ENCODE results near the gene BEAN1. TPM values are rescaled to one million over a fixed set of nuclear protein-coding genes. Genes with fewer than 3 reads are reported as not detected.
"Not testable (repeated sequence)": the region's sequence is repeated elsewhere in the genome, so short reads cannot be mapped to it uniquely, and the experiment has no call there.

The BEAN1 gene
- total RNA-seq, 4 donors from 2014 or later = 0.23 to 1.8 (median 0.76) TPM; not detected in 1

DNA sequence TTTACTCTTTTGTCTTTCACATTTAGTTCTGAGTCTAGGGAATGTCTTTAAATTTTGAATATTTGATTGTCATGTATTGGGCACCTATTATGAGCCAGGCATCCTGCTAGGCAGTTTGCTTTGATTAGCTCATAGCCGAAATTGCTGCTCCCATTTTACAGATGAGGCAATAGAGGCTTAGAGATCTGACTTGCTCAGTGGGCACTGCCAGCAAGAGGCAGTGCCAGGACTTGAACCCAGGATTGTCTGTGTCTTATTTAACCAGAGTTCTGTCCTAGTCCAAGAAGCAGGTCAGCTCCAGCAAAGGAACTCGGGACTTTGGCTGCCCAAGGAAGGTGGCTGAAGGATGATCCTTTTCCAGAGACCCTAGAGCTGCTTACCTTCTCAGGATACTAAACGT, 24.5 kb downstream of the BEAN1 start:
- Histone ChIP-seq H3K27me3 (no peaks in the 10 kb centered on the region), H3K36me3 (no peaks in the 10 kb centered on the region), H3K27ac (no peak overlapping the region), H3K4me3 (no peak overlapping the region), H3K4me1 (no peaks in the 10 kb centered on the region), H3K9me3 (no peaks in the 10 kb centered on the region)
- DNase-seq = no peak
- 64 to 77% methylated on average over 2 to 3 of the region's 3 CpGs for WGBS, 2 donors
- TF ChIP-seq POLR2A (IDR thresholded peaks at IDR 0.05) = no peak
- no peak for TF ChIP-seq CTCF (IDR thresholded peaks at IDR 0.05)
- intact Hi-C loops (cut with DNase I) = no loop called here

- intact Hi-C loops (cut with DNase I); H3K9me3 ChIP-seq; H3K27ac ChIP-seq; H3K36me3 ChIP-seq; H3K4me3 ChIP-seq; H3K4me1 ChIP-seq; DNase-seq; H3K27me3 ChIP-seq: not testable (repeated sequence)
- WGBS, 2 donors = 71 to 82% methylated on average over 1 of the region's 1 CpG
Observed at GRCh38 chr16:66453230-66453629, 26.1 kb downstream of the BEAN1 start.

GRCh38 chr16:66454751-66455150, 27.7 kb downstream of the BEAN1 start:
- TF ChIP-seq POLR2A (IDR thresholded peaks at IDR 0.05) = no peak
- TF ChIP-seq CTCF (IDR thresholded peaks at IDR 0.05) = no peak
- intact Hi-C loops (cut with DNase I) = no loop called here
- Histone ChIP-seq H3K36me3 (no peaks in the 10 kb centered on the region), H3K27ac (no peak overlapping the region), H3K4me1 (no peaks in the 10 kb centered on the region), H3K27me3 (peaks cover 0 to 21% (median 0%) of the 10 kb centered on the region in 4 donors), H3K9me3 (no peaks in the 10 kb centered on the region), H3K4me3 (no peak overlapping the region)
- DNase-seq = no peak
- 36 to 67% methylated on average over 1 of the region's 1 CpG for WGBS, 2 donors

DNA sequence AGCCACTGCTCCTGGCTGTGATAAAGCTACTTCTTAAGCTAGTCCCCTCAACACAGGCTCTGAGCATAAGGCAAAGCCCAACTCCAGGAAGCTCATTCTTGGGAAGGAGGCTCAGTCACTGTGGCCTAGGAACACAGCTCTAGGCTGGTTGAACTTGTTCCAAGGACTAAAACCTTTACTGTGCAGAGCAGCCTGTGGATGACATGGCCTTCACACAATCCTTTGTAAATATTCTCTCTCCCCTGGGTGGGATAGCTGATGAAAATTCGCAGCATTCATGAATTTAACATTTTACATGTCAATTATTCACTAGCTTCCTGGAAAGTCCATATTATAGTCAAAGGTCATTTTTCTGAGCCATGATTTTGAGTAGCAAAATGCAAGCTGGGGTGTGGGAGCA, 28.9 kb downstream of the BEAN1 start:
- intact Hi-C loops (cut with DNase I) = no loop called here
- no peak for DNase-seq
- WGBS, 2 donors = 67 to 78% methylated on average over 1 of the region's 1 CpG
- TF ChIP-seq POLR2A (IDR thresholded peaks at IDR 0.05) (no peak), CTCF (IDR thresholded peaks at IDR 0.05) (no peak)
- no peak overlapping the region for H3K27ac ChIP-seq
- H3K4me3 ChIP-seq = no peak overlapping the region
- no peaks in the 10 kb centered on the region for H3K9me3 ChIP-seq
- no peaks in the 10 kb centered on the region for H3K36me3 ChIP-seq
- peaks cover 0 to 34% (median 2%) of the 10 kb centered on the region in 4 donors for H3K27me3 ChIP-seq
- H3K4me1 ChIP-seq = no peaks in the 10 kb centered on the region

DNA sequence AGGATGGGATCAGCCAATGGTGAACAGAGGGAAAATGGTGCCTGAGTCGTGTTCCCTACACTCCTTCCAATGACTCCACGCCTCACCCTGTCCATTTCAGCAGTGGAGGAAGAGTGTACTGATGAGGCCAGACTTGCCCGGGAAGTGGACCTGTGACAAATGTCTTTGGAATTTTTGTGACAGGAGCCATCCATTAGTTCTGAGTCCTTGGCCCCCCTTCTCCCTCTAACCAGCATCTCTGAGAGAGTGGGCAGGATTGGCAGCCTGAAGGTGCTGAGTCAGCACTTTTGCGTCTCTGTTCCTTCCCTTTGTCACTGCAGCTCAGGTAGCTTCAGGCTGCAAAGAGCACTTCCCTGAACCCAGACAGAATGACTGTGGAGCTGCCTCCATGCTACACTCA, 30.8 kb downstream of the BEAN1 start:
- Histone ChIP-seq H3K4me3 (no peak overlapping the region), H3K4me1 (no peaks in the 10 kb centered on the region), H3K9me3 (no peaks in the 10 kb centered on the region), H3K27me3 (peaks cover 0 to 53% (median 2%) of the 10 kb centered on the region in 4 donors), H3K36me3 (no peaks in the 10 kb centered on the region), H3K27ac (no peak overlapping the region)
- DNase-seq = no peak
- no peak for TF ChIP-seq POLR2A (IDR thresholded peaks at IDR 0.05)
- TF ChIP-seq CTCF (IDR thresholded peaks at IDR 0.05) = no peak
- intact Hi-C loops (cut with DNase I) = no loop called here
- WGBS, 2 donors = 19 to 25% methylated on average over 2 of the region's 4 CpGs

GRCh38 chr16:66458292-66458691, 31.2 kb downstream of the BEAN1 start:
- no peak overlapping the region for H3K4me3 ChIP-seq
- H3K4me1 ChIP-seq = no peaks in the 10 kb centered on the region
- WGBS, 2 donors = 100% methylated on average over 2 of the region's 5 CpGs; no CpG with 5 or more reads in 1 of the 2 donors
- H3K27ac ChIP-seq = no peak overlapping the region
- H3K36me3 ChIP-seq = no peaks in the 10 kb centered on the region
- H3K27me3 ChIP-seq = peaks cover 0 to 55% (median 2%) of the 10 kb centered on the region in 4 donors
- TF ChIP-seq POLR2A (IDR thresholded peaks at IDR 0.05) (no peak), CTCF (IDR thresholded peaks at IDR 0.05) (no peak)
- intact Hi-C loops (cut with DNase I) = no loop called here
- DNase-seq = no peak
- H3K9me3 ChIP-seq = no peaks in the 10 kb centered on the region

All from esophagus squamous epithelium (tissue), 5 donors.